Glomerular endothelial cell (primary cell): Measurements from ENCODE around the gene HTR3D. TPM values are rescaled to one million over a fixed set of nuclear protein-coding genes. Genes with fewer than 3 reads are reported as not detected.
"Not testable (repeated sequence)": the region's sequence is repeated elsewhere in the genome, so short reads cannot be mapped to it uniquely, and the experiment has no call there.

Source experiments
- DNase-seq: peaks from one replicate; pipeline ENCODE4 v3.0.0-alpha.2; 2011; ENCODE audit warnings: low read depth, low spot score; ENCODE audit errors: extremely low read depth
- total RNA-seq: library from RNA; depleted of rRNA; stranded (reverse); fragments of >200 nt; gene quantifications from 2 replicates; pipeline ENCODE4 v1.2.3, GENCODE V29; 2015

Gene HTR3D
- total RNA-seq, 1 donor from 2014 or later = not detected

- no peak for DNase-seq
Measured at GRCh38 chr3:184015381-184016019, 16.0 kb upstream of the HTR3D start.

- DNase-seq = no peak
Measured at GRCh38 chr3:184016169-184016570, 15.4 kb upstream of the HTR3D start.

- no peak for DNase-seq
Measured at GRCh38 chr3:184016811-184017671, 14.5 kb upstream of the HTR3D start.

GRCh38 chr3:184017672-184018423, 13.7 kb upstream of the HTR3D start, which contains the start of gene ABCC5:
Gene ABCC5 (minus strand): TSS chr3:184017884. CDS start chr3:184014392, 3,492 bp downstream.
- DNase-seq = peak; percentile 51

- no peak for DNase-seq
Measured at GRCh38 chr3:184018424-184018973, 13.0 kb upstream of the HTR3D start.

- DNase-seq = no peak
Measured at GRCh38 chr3:184022323-184022722, 9.2 kb upstream of the HTR3D start.

GRCh38 chr3:184025256-184025655, 6.3 kb upstream of the HTR3D start:
- not testable (repeated sequence) for DNase-seq

GRCh38 chr3:184028275-184028890, 3.2 kb upstream of the HTR3D start:
- DNase-seq = not testable (repeated sequence)

GRCh38 chr3:184029443-184029842, 2.1 kb upstream of the HTR3D start:
- no peak for DNase-seq

- DNase-seq = no peak
Measured at GRCh38 chr3:184030536-184030935, 1.0 kb upstream of the HTR3D start.

- DNase-seq = no peak
Measured at GRCh38 chr3:184037816-184038215, 6.3 kb downstream of the HTR3D start.

GRCh38 chr3:184038307-184038706, 6.8 kb downstream of the HTR3D start:
- not testable (repeated sequence) for DNase-seq

GRCh38 chr3:184039414-184039813, 7.9 kb downstream of the HTR3D start:
- DNase-seq = no peak

GRCh38 chr3:184040010-184040409, 8.5 kb downstream of the HTR3D start:
- no peak for DNase-seq

- no peak for DNase-seq
Measured at GRCh38 chr3:184042617-184043016, 11.1 kb downstream of the HTR3D start.

GRCh38 chr3:184045995-184046394, 14.5 kb downstream of the HTR3D start:
- no peak for DNase-seq

- DNase-seq = no peak
Measured at GRCh38 chr3:184050217-184050847, 18.8 kb downstream of the HTR3D start.

- DNase-seq = no peak
Measured at GRCh38 chr3:184052767-184053166, 21.2 kb downstream of the HTR3D start, which contains the start of gene HTR3C. Gene HTR3C (plus strand): TSS chr3:184053047. CDS start chr3:184053081, 34 bp downstream.

GRCh38 chr3:184058029-184058428, 26.5 kb downstream of the HTR3D start:
- DNase-seq = no peak

GRCh38 chr3:184059424-184059823, 27.9 kb downstream of the HTR3D start:
- no peak for DNase-seq
